NCI-H2107 treated with DMSO at 0.1 percent for 48 hours (cell line): ENCODE measurements around the gene ARFGEF3.
A peak's percentile ranks its signal among the peaks of the same experiment; 100 is the strongest.
"Not testable (repeated sequence)": the region's sequence is repeated elsewhere in the genome, so short reads cannot be mapped to it uniquely, and the experiment has no call there.

Experiments
- DNase-seq: peaks from one replicate; lab custom pipeline; 2025; ENCODE audit not compliant: unreplicated experiment; lab: John Stamatoyannopoulos, UW

Gene ARFGEF3

DNA sequence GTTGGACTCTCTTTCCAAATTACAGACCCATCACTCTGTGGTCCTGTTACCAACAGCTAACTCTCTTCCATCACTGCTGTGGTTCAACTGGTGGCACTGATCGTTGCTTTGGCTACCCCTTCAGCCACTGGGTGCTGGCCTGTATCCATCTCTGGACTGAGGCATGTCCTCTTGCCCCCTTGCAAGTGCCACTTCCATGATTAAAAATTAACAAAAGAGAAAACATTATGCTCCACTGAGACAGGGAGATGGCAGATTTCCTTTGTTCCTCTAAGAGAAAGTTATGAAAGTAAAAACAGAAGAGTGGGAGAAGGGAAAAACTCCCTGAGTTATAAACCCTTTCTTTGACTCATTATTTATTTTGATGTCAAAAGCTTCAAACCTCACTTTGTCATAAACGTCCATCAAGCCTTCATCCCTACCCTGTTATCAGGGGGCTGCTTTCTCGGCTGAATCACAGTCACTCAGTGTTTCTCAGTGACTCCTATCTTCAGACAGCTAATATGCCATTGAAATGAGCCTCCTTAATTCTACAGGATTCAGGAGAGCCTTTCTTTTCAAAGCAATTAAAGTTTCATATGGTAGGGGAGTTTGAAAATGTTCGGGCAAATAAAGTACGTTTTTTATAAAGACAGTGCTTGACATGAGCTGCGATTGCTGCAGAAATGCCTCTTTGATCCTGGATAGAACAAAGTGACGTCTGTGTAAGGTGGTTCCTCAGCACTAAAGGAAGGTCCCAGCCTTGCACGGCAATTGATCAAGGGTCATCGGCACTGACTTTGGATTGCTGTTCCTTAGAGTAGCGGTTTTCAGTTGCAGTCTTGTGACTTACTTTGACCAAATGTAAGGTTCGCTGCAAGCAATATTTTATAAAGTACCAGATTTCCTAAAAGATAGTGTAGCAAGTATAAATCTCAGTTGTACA, 106.5 kb downstream of the ARFGEF3 start:
- DNase-seq, result no peak

GRCh38 chr6:138271451-138271850, 109.7 kb downstream of the ARFGEF3 start:
- DNase-seq, result no peak

DNA sequence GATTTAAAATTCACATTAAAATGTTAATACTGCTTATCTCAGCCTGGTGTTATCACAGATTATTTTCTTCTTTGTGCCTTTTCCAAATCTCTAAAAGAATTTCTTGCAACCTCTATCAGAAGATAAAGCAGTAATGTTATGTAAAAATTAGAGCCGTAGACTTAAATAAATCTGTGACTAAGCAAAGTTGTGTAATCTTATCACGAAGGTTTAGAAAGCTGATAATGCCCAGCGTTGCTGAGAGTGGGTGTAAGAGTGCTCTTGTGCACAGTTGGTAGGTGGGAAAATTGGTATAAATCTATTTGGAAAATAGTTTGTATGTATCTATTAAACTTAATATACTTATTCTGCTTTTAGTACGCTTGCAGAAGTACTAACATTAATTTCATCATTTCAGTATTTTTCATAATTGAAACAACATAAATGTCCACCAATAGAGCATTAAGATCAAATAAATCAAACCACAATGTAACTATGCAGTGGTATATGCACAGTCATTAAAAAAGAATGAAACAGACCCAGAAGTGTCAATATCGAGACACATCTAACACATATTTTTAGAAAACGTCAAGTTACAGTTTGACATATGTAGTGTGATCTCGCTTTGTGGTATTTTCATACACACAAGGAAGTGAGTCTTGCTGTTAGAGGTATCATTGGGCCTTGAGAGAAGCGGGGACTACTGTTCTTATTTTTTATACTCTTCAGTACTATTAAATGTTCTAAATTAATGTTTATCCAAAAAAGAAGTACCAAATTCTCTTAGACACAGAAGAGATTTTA, 111.0 kb downstream of the ARFGEF3 start:
- DNase-seq, result no peak

- no peak for DNase-seq
Observed at GRCh38 chr6:138275976-138276375, 114.2 kb downstream of the ARFGEF3 start.

DNA sequence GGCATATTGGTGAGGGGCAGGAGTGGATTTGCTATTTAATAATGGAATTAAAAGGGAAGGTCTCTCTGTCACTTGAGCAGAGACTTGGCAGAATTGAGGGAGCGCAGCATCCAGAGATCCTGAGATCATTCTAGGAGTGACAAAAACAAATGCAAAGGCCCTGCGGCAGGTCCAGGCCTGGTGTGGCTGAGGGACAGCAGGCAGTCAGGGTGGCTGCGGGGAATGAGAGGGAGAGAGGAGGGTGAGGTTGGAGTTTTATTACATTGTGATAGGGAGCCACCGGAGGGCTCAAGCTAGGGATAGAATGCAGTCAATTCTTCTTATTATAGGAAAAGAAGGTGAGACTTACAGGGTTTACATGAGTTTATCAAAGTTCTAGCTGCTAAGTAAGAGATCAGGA, 116.1 kb downstream of the ARFGEF3 start:
- DNase-seq, result no peak

- DNase-seq, result no peak
Observed at GRCh38 chr6:138278326-138278725, 116.6 kb downstream of the ARFGEF3 start.

DNA sequence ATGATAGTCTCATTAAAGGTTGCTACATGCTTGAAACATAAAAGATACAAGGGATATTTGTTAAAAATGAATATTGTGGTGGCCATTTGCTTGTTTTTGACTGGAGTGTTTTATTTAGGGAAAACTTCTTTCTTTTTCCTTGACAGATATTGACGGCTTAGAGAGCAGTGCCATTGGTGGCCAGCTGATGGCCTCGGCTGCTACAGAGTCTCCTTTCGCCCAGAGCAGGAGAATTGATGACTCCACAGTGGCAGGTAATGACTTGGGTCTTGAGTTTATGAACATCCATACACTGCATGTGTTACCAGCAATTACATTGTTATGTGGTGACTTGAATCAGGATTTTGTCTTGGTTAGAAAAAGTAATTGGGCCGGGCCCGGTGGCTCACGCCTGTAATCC, 124.1 kb downstream of the ARFGEF3 start:
- DNase-seq, result no peak

GRCh38 chr6:138286698-138287097, 125.0 kb downstream of the ARFGEF3 start:
- DNase-seq, result no peak

GRCh38 chr6:138287144-138287955, 125.6 kb downstream of the ARFGEF3 start:
- DNase-seq, result peak; percentile 45

DNA sequence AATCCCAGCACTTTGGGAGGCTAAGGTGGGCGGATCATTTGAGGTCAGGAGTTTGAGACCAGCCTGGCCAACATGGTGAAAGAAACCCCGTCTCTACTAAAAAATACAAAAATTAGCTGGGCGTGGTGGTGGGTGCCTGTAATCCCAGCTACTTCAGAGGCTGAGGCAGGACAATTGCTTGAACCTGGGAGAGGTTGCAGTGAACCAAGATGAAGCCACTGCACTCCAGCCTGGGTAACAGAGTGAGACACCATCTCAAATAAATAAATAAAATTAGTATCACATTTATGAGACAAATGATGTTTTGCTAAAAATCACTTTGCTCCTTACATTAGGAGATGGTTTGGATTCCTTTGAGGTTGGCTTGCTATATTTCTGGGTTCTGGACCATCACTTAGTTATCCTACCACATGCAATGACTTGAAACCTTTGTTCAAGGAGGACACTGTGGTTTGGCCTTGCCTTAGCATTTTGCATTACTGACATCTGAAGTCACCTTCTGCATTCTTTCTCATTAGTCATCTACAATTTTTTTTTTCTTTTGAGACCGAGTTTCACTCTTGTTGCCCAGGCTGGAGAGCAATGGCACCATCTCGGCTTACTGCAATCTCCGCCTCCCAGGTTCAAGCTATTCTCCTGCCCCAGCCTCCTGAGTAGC, 126.8 kb downstream of the ARFGEF3 start:
- DNase-seq, result not testable (repeated sequence)

GRCh38 chr6:138289739-138290138, 128.0 kb downstream of the ARFGEF3 start:
- peak; percentile 39 for DNase-seq

GRCh38 chr6:138290423-138290962, 128.8 kb downstream of the ARFGEF3 start:
- no peak for DNase-seq

- DNase-seq, result no peak
Observed at GRCh38 chr6:138291036-138291848, 129.5 kb downstream of the ARFGEF3 start.

GRCh38 chr6:138291849-138292181, 130.1 kb downstream of the ARFGEF3 start:
- no peak for DNase-seq

GRCh38 chr6:138292482-138292881, 130.7 kb downstream of the ARFGEF3 start:
- DNase-seq, result no peak

DNA sequence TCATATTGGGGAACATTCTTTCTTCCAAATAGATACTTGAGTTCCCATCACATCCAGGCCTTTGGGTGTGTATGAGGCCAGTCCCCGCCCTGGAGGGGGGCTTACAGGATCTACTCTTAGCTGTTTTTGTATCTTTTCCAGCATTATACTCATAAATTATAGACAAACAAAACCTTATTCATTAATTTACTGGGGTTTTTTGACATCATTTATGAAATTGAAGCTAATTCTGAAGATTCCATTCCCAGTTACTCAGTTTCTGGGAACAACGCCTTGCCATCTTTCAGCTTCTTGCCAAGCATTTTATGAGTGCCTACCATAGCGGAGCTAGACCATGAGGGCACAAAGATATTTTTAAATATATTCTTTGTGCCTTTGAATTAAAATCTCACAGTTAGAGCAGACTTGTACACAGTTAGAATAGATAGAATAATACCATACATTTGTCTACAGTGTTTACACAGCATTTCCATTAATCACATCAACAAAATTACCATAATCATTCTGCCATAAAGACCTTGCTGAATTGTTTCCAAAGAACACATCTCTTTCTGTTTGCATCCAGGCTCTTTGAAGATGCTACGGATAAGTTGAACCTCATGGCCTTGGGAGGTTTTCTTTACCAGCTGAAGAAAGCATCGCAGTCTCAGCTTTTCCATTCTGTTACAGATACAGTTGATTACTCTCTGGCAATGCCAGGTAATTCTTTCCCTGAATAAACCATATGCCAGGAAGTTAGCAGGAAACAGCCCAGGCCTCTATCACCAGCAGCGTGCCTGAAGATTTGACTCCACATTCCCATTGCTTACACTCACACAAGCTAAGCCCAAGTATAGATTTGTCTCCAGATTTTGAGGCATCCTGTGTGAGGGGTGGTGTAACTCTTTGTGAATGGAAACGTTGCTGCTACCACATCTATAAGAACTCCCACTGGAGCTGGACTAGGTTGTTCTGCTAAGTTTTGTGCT, 132.0 kb downstream of the ARFGEF3 start:
- no peak for DNase-seq

- no peak for DNase-seq
Observed at GRCh38 chr6:138296381-138296780, 134.6 kb downstream of the ARFGEF3 start.

DNA sequence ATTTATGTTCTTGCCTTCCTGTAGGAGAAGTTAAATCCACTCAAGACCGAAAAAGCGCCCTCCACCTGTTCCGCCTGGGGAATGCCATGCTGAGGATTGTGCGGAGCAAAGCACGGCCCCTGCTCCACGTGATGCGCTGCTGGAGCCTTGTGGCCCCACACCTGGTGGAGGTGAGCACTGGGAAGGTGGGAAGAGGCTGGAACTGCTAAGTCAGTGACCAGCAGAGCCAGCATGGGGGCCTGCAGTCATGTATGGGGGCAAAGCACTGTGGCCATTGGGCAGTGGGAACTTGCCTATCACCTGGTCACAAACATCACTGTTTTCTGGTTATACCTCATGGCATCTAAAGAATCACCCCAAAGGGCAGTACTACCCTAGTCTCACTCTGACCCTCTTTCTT, 135.0 kb downstream of the ARFGEF3 start:
- no peak for DNase-seq
